GM23338 (cell line): ENCODE measurements around the gene ZNF74.

Experiments
- CREB1 ChIP-seq: fragments of 250-450 bp; sonication (Bioruptor Pico); IDR thresholded peaks from 2 replicates; pipeline ENCODE4 v1.5.0; 2020; ENCODE audit warnings: low read depth, mild to moderate bottlenecking, moderate library complexity
- ETS1 ChIP-seq: IDR thresholded peaks from 2 replicates; pipeline ENCODE4 v1.6.1; 2016; ENCODE audit warnings: antibody characterized with exemption
- EZH2 ChIP-seq: fragments of 200-600 bp; sonication (generic); IDR thresholded peaks from one replicate; pipeline ENCODE4 v1.8.0; 2017; ENCODE audit warnings: antibody characterized with exemption, mild to moderate bottlenecking, low read depth; ENCODE audit not compliant: unreplicated experiment
- EZH2phosphoT487 ChIP-seq: fragments of 200-600 bp; sonication (generic); IDR thresholded peaks from one replicate; pipeline ENCODE4 v1.8.1; 2018; ENCODE audit warnings: antibody characterized with exemption; ENCODE audit not compliant: unreplicated experiment
- JUNB ChIP-seq: IDR thresholded peaks from one replicate; pipeline ENCODE4 v1.6.1; 2016; ENCODE audit warnings: antibody characterized with exemption; ENCODE audit not compliant: unreplicated experiment
- NANOG ChIP-seq: IDR thresholded peaks from 2 replicates; pipeline ENCODE4 v1.6.1; 2016; ENCODE audit warnings: antibody characterized with exemption, borderline replicate concordance
- POLR2AphosphoS5 ChIP-seq: IDR thresholded peaks from 2 replicates; pipeline ENCODE4 v1.6.1; 2016; ENCODE audit warnings: antibody characterized with exemption, low read depth
- REST ChIP-seq: IDR thresholded peaks from one replicate; pipeline ENCODE4 v1.6.1; 2018; ENCODE audit warnings: antibody characterized with exemption; ENCODE audit not compliant: unreplicated experiment
- STAT1 ChIP-seq: IDR thresholded peaks from one replicate; pipeline ENCODE4 v1.6.1; 2016; ENCODE audit warnings: antibody characterized with exemption; ENCODE audit not compliant: unreplicated experiment
- ZNF114 ChIP-seq: fragments of 250-450 bp; sonication (Bioruptor Pico); IDR thresholded peaks from 2 replicates; pipeline ENCODE4 v1.5.0; 2020; ENCODE audit warnings: mild to moderate bottlenecking, moderate library complexity
- ZNF331 ChIP-seq: fragments of 250-450 bp; sonication (Bioruptor Pico); IDR thresholded peaks from 2 replicates; pipeline ENCODE4 v1.5.0; 2020; ENCODE audit warnings: low read depth, mild to moderate bottlenecking, moderate library complexity
- ZNF462 ChIP-seq: fragments of 250-450 bp; sonication (Bioruptor Pico); IDR thresholded peaks from 2 replicates; pipeline ENCODE4 v1.5.0; 2020; ENCODE audit warnings: mild to moderate bottlenecking, moderate library complexity
- TF ChIP-seq, protein P1 (sequence below), 2 experiments: fragments of 200-600 bp in 1 of 2; sonication (generic) in 1 of 2; conservative IDR thresholded peaks; 2 replicates each; pipeline versions ENCODE4 v1.5.1 to v1.6.1; 2016 to 2017; ENCODE audit warnings: antibody characterized with exemption in 2 of 2, low read depth in 2 of 2, mild to moderate bottlenecking in 2 of 2, moderate library complexity in 1 of 2

DNA sequence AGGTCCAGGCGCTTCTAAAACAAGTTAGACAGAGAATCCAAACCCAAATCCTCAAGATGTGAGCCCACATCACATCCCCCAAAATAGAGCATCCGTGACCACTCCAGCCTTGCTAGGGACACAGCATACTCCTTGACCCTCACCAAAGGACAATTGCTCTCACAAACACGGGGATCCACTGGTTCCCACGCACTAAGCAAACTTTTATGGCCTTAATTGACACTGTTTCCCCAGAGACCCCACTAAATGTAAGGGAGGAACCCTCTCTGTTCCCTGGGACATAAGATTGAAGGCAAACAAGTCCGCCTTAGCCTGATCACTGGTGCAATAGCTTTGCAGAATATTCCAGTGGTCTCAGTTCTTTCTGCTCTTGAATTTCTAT, 20.1 kb downstream of the ZNF74 start:
- TF ChIP-seq, protein P1, sequence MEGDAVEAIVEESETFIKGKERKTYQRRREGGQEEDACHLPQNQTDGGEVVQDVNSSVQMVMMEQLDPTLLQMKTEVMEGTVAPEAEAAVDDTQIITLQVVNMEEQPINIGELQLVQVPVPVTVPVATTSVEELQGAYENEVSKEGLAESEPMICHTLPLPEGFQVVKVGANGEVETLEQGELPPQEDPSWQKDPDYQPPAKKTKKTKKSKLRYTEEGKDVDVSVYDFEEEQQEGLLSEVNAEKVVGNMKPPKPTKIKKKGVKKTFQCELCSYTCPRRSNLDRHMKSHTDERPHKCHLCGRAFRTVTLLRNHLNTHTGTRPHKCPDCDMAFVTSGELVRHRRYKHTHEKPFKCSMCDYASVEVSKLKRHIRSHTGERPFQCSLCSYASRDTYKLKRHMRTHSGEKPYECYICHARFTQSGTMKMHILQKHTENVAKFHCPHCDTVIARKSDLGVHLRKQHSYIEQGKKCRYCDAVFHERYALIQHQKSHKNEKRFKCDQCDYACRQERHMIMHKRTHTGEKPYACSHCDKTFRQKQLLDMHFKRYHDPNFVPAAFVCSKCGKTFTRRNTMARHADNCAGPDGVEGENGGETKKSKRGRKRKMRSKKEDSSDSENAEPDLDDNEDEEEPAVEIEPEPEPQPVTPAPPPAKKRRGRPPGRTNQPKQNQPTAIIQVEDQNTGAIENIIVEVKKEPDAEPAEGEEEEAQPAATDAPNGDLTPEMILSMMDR (conservative IDR thresholded peaks at IDR 0.05; ENCODE audit: low read depth in 2 of 2) = no peak
- TF ChIP-seq REST (no peak), POLR2AphosphoS5 (no peak), NANOG (no peak), CREB1 (no peak), STAT1 (no peak), EZH2 (no peak), EZH2phosphoT487 (no peak), ETS1 (no peak), JUNB (no peak), ZNF114 (no peak), ZNF462 (no peak), ZNF331 (CRISPR knock-in tag) (no peak)
